A549 (cell line): ENCODE results near the gene SPTLC3. TPM values are rescaled to one million over a fixed set of nuclear protein-coding genes. Genes with fewer than 3 reads are reported as not detected.

Experiments used
- ATAC-seq, 2 experiments: fragments of 200-7000 bp in 1 of 2; fragments of >200 bp in 1 of 2; cut with Nextera tagmentation in 1 of 2; cut with Tn5 transposase in 1 of 2; 3 replicates each; pipeline versions ENCODE4 v1.8.0 to v1.9.1; 2018 to 2020; ENCODE audit warnings: mild to moderate bottlenecking in 1 of 2, moderate library complexity in 1 of 2
- CTCF ChIA-PET: fragments of 300-600 bp; sonication (Branson Sonifier 250); formaldehyde crosslinking; extraction: SDS; loops from one replicate; lab custom pipeline; 2021; ENCODE audit warnings: antibody characterized with exemption, inconsistent platforms; lab: Yijun Ruan, JAX
- POLR2A ChIA-PET: fragments of 350-600 bp; formaldehyde crosslinking; extraction: SDS; loops from one replicate; lab custom pipeline; 2021; ENCODE audit warnings: antibody characterized with exemption, inconsistent platforms; lab: Yijun Ruan, JAX
- DNase-seq, 2 experiments: peaks; one replicate each; pipeline versions ENCODE4 v3.0.0 to v3.0.0-alpha.2; 2011 to 2016; ENCODE audit warnings: low read depth in 1 of 2, low spot score in 1 of 2
- FAIRE-seq: peaks from 2 replicates; lab custom pipeline; 2011; peaks lifted over from hg19 to GRCh38; lab: Jason Lieb, UNC
- H3K27ac ChIP-seq, 2 experiments: fragments of >200 bp; sonication (Bioruptor Twin); formaldehyde crosslinking; 3 replicates each; pipeline ENCODE4 v1.5.1; 2016 to 2017
- H3K4me1 ChIP-seq: fragments of >200 bp; sonication (Bioruptor Twin); formaldehyde crosslinking; 3 replicates; pipeline ENCODE4 v1.6.1; 2016
- H3K4me2 ChIP-seq: fragments of >200 bp; sonication (Bioruptor Twin); formaldehyde crosslinking; 3 replicates; pipeline ENCODE4 v1.6.1; 2016
- H3K4me3 ChIP-seq: fragments of >200 bp; sonication (Bioruptor Twin); formaldehyde crosslinking; 3 replicates; pipeline ENCODE4 v1.5.1; 2016
- H3K9me3 ChIP-seq: fragments of >200 bp; sonication (Bioruptor Twin); formaldehyde crosslinking; 3 replicates; pipeline ENCODE4 v1.6.1; 2016
- CEBPB ChIP-seq, 2 experiments: fragments of >200 bp in 1 of 2; sonication (Bioruptor Twin) in 1 of 2; formaldehyde crosslinking in 1 of 2; IDR thresholded peaks; 2 replicates each; pipeline ENCODE4 v1.6.1; 2012 to 2016
- CHD4 ChIP-seq: fragments of 200-600 bp; sonication (generic); IDR thresholded peaks from 2 replicates; pipeline ENCODE4 v1.6.1; 2016; ENCODE audit warnings: antibody characterized with exemption, mild to moderate bottlenecking, borderline replicate concordance
- FOSL2 ChIP-seq, 2 experiments: fragments of 450-650 bp in 1 of 2; fragments of >200 bp in 1 of 2; sonication (Bioruptor Twin) in 1 of 2; formaldehyde crosslinking; IDR thresholded peaks; 2 replicates each; pipeline versions ENCODE4 v1.5.0 to v1.6.1; 2016 to 2020; ENCODE audit warnings: mild to moderate bottlenecking in 1 of 2, moderate library complexity in 1 of 2
- GATA3 ChIP-seq: IDR thresholded peaks from 2 replicates; pipeline ENCODE4 v1.6.1; 2012; ENCODE audit warnings: borderline replicate concordance
- HDAC2 ChIP-seq: fragments of 200-600 bp; sonication (generic); IDR thresholded peaks from 2 replicates; pipeline ENCODE4 v1.6.1; 2016
- HEYL ChIP-seq: fragments of 250-450 bp; sonication (Bioruptor Pico); IDR thresholded peaks from 2 replicates; pipeline ENCODE4 v1.8.0; 2021; ENCODE audit warnings: mild to moderate bottlenecking, moderate library complexity
- HOXA7 ChIP-seq: fragments of 250-450 bp; sonication (Bioruptor Pico); IDR thresholded peaks from 2 replicates; pipeline ENCODE4 v1.5.0; 2020; ENCODE audit warnings: mild to moderate bottlenecking, moderate library complexity
- JUN ChIP-seq, 2 experiments: fragments of >200 bp; sonication (Bioruptor Twin); formaldehyde crosslinking; IDR thresholded peaks; 2 replicates in 1 of 2; 3 replicates in 1 of 2; pipeline ENCODE4 v1.6.1; 2016 to 2017
- JUNB ChIP-seq: fragments of >200 bp; sonication (Bioruptor Twin); formaldehyde crosslinking; IDR thresholded peaks from 2 replicates; pipeline ENCODE4 v1.6.1; 2016
- MYC ChIP-seq: IDR thresholded peaks from 2 replicates; pipeline ENCODE4 v1.6.1; 2012; ENCODE audit warnings: mild to moderate bottlenecking, inconsistent platforms, low read length, improper control_type of control experiment, borderline replicate concordance
- NR3C1 ChIP-seq: fragments of >200 bp; sonication (Bioruptor Twin); formaldehyde crosslinking; IDR thresholded peaks from 3 replicates; pipeline ENCODE4 v1.6.1; 2017
- POLR2AphosphoS2 ChIP-seq: conservative IDR thresholded peaks from 2 replicates; pipeline ENCODE4 v1.6.1; 2012; ENCODE audit warnings: low read length, improper control_type of control experiment, inconsistent platforms
- SMC3 ChIP-seq: fragments of >200 bp; sonication (Bioruptor Twin); formaldehyde crosslinking; IDR thresholded peaks from 3 replicates; pipeline ENCODE4 v1.6.1; 2018; ENCODE audit warnings: inconsistent platforms
- ZNF302 ChIP-seq: fragments of 250-450 bp; sonication (Bioruptor Pico); IDR thresholded peaks from 2 replicates; pipeline ENCODE4 v1.9.0; 2021; ENCODE audit warnings: inconsistent platforms, mild to moderate bottlenecking, moderate library complexity
- WGBS: methylation state at CpG from one replicate; pipeline ENCODE4 v1.1.6; 2017; ENCODE audit errors: missing lambda C conversion rate; 5-methylcytosine and 5-hydroxymethylcytosine counted together
- polyA plus RNA-seq, 4 experiments: library from polyadenylated mRNA; depleted of rRNA in 3 of 4; stranded (reverse); fragments of >200 nt; fragmentation: RNase III in 1 of 4; extraction: RNeasy Plus Mini Kit Qiagen cat#74134 plus additional on column Dnase treatment in 1 of 4; gene quantifications; 2 replicates in 3 of 4; 3 replicates in 1 of 4; pipeline ENCODE4 v1.2.3, GENCODE V29; 2011 to 2017
- TF ChIP-seq, protein P1 (sequence below): fragments of >200 bp; sonication (Bioruptor Twin); formaldehyde crosslinking; IDR thresholded peaks from 2 replicates; pipeline ENCODE4 v1.6.1; 2016
- TF ChIP-seq, protein P2 (sequence below): fragments of >200 bp; sonication (Bioruptor Twin); formaldehyde crosslinking; IDR thresholded peaks from 3 replicates; pipeline ENCODE4 v1.6.1; 2016
- TF ChIP-seq, protein P3 (sequence below): IDR thresholded peaks from 2 replicates; pipeline ENCODE4 v1.6.1; 2012
- TF ChIP-seq, protein P4 (sequence below): fragments of 150-350 bp; IDR thresholded peaks from 2 replicates; pipeline ENCODE4 v1.6.1; 2014; ENCODE audit warnings: low read depth, mild to moderate bottlenecking, low read length
- TF ChIP-seq, protein P5 (sequence below): fragments of 250-450 bp; sonication (Bioruptor Pico); IDR thresholded peaks from 2 replicates; pipeline ENCODE4 v1.5.0; 2020; ENCODE audit warnings: low read depth, mild to moderate bottlenecking, moderate library complexity

SPTLC3 gene
- polyA plus RNA-seq, 2 of the 4 experiments (the other 2 are of a cell fraction) = 0.10 to 0.57 TPM

DNA sequence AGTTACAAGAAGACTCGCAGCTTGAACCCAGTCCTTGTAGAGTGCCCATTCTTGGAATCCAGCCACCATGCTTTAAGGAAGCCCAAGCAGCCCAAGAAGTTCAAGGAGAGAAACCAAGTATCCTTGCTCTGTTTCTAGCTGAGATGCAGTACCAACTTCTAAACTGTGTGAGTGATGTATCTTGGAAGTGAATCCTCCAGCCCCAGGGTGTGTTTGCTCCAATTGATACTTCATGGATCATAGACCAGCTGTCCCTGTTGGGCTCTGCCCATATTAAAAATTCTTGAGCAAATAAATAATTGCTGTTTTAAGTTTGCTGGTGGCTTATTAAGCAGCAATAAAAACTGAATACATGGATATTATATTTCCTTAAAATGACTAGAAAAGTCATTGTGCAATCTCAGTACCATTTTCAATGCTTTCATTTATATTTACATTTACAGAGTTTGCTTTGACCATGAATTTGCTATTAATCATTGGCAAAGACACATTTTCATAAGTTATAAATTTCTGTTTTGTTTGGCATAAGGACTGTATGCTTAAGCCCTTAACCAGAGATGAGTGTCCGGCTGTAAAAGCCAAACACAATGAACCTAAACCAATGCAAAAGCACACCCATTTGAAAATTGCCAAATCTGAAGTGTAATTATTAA lies 9.2 kb downstream of the SPTLC3 start:
- ATAC-seq (peak; percentile 37 to 74; a peak in 3 of 6 replicates), DNase-seq (peak in 1 of 2 experiments; percentile 50), FAIRE-seq (peak; percentile 77)
- WGBS = 9% methylated on average over 2 of the region's 2 CpGs
- TF ChIP-seq JUN (IDR thresholded peaks at IDR 0.05) (peak; percentile 40 to 50; a peak in 2 of 5 replicates), NR3C1 (no peak), JUNB (peak; percentile 65; the same call in 1 of the 2 replicates), HDAC2 (no peak), FOSL2 (IDR thresholded peaks at IDR 0.05) (peak; percentile 28; the same call in 1 of the 2 replicates), FOSL2 (CRISPR knock-in tag; IDR thresholded peaks at IDR 0.05) (peak; percentile 19; the same call in 1 of the 2 replicates), MYC (no peak), GATA3 (peak; percentile 62; the same call in 1 of the 2 replicates), CEBPB (IDR thresholded peaks at IDR 0.05) (peak; percentile 82 to 87)
- TF ChIP-seq, protein P1, sequence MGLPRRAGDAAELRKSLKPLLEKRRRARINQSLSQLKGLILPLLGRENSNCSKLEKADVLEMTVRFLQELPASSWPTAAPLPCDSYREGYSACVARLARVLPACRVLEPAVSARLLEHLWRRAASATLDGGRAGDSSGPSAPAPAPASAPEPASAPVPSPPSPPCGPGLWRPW = peak; percentile 39; the same call in 1 of the 2 replicates
- TF ChIP-seq, protein P2, sequence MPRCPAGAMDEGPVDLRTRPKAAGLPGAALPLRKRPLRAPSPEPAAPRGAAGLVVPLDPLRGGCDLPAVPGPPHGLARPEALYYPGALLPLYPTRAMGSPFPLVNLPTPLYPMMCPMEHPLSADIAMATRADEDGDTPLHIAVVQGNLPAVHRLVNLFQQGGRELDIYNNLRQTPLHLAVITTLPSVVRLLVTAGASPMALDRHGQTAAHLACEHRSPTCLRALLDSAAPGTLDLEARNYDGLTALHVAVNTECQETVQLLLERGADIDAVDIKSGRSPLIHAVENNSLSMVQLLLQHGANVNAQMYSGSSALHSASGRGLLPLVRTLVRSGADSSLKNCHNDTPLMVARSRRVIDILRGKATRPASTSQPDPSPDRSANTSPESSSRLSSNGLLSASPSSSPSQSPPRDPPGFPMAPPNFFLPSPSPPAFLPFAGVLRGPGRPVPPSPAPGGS = peak; percentile 57; the same call in 1 of the 3 replicates
- TF ChIP-seq, protein P3, sequence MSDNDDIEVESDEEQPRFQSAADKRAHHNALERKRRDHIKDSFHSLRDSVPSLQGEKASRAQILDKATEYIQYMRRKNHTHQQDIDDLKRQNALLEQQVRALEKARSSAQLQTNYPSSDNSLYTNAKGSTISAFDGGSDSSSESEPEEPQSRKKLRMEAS = no peak
- TF ChIP-seq, protein P4, sequence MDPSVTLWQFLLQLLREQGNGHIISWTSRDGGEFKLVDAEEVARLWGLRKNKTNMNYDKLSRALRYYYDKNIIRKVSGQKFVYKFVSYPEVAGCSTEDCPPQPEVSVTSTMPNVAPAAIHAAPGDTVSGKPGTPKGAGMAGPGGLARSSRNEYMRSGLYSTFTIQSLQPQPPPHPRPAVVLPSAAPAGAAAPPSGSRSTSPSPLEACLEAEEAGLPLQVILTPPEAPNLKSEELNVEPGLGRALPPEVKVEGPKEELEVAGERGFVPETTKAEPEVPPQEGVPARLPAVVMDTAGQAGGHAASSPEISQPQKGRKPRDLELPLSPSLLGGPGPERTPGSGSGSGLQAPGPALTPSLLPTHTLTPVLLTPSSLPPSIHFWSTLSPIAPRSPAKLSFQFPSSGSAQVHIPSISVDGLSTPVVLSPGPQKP = no peak
- no peak overlapping the region for H3K4me2 ChIP-seq
- H3K4me1 ChIP-seq = no peaks in the 10 kb centered on the region
- no peak overlapping the region for H3K4me3 ChIP-seq
- ChIA-PET CTCF (interaction anchor here (0.9 to 1.9 kb wide), 5 partner anchors 12 to 93 kb away, joined by 3 to 8 read pairs (median 3); no protein-coding TSS in a partner anchor), POLR2A (no interaction called here)
- no peak overlapping the region for H3K27ac ChIP-seq
- H3K9me3 ChIP-seq = peaks cover 30% of the 10 kb centered on the region

DNA sequence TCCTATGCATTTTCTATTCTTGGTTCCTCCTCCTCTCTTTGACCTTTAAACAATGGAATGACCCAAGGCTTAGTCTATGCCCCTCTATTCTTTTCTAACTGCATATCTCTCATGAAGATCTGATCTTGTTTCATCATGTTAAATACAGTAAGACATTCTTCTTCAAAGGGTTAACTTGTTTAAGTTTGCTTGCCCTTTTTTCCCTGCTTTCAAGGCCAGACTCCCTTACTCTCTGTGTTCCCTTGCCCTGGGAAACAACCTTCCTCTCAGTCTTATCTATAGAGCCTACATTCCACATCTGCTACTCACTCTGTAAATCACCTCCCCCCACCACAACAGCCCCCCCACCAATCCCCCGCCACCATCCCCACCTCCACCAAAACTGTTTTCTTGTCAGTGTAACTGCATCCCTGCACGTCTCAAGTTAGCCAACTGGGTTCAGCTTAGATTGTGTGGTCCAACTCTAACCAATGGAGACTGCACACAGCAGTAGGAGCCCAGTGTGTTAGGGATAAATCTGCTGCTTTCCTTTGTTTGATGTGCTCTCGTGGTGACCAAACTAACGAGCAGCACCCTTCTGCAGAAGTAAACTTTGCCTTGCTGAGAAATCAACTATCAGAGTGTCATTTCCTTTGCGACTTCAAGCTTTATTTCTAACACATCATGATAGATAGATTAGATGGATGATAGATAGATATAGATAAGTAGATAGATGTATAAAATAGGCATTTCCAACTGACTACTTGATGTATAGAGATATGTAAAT lies 12.6 kb downstream of the SPTLC3 start:
- no peaks in the 10 kb centered on the region for H3K4me1 ChIP-seq
- WGBS = 40% methylated on average over 4 of the region's 5 CpGs
- H3K27ac ChIP-seq = no peak overlapping the region
- no peak overlapping the region for H3K4me3 ChIP-seq
- TF ChIP-seq SMC3 (no peak), ZNF302 (no peak), CHD4 (no peak), HOXA7 (no peak), HEYL (no peak), POLR2AphosphoS2 (no peak)
- TF ChIP-seq, protein P5, sequence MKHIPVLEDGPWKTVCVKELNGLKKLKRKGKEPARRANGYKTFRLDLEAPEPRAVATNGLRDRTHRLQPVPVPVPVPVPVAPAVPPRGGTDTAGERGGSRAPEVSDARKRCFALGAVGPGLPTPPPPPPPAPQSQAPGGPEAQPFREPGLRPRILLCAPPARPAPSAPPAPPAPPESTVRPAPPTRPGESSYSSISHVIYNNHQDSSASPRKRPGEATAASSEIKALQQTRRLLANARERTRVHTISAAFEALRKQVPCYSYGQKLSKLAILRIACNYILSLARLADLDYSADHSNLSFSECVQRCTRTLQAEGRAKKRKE (CRISPR knock-in tag) = no peak
- DNase-seq (no peak), FAIRE-seq (peak; percentile 87), ATAC-seq (no peak)
- peaks cover 30% of the 10 kb centered on the region for H3K9me3 ChIP-seq
- CTCF ChIA-PET = interaction anchor here (1.0 kb wide), 1 partner anchor 10 kb away, joined by 4 read pairs; no protein-coding TSS in a partner anchor
- POLR2A ChIA-PET = no interaction called here
- no peak overlapping the region for H3K4me2 ChIP-seq
